ENCODE measurements around the gene USP15. TPM values are rescaled to one million over a fixed set of nuclear protein-coding genes. Genes with fewer than 3 reads are reported as not detected.
"Not testable (repeated sequence)": the region's sequence is repeated elsewhere in the genome, so short reads cannot be mapped to it uniquely, and the experiment has no call there.

The USP15 gene
- total and polyA plus RNA-seq, 2 of the 4 experiments (the other 2 are of a cell fraction) = 28.5 to 49.6 TPM

DNA sequence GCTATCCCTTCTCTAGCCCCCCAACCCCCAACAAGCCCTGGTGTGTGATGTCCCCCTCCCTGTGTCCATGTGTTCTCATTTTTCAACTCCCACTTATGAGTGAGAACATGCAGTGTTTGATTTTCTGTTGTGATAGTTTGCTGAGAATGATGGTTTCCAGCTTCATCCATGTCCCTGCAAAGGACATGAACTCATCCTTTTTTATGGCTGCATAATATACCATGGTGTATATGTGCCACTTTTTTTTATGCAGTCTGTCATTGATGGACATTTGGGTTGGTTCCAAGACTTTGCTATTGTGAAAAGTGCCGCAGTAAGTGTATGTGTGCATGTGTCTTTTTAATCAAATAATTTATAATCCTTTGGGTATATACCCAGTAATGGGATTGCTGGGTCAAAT is 104.5 kb downstream of the USP15 start:
- H2AFZ ChIP-seq (replicated peaks; ENCODE audit: low read length, poor library complexity); H3K27me3 ChIP-seq (ENCODE audit: control insufficient read depth, insufficient read depth, low read length); H4K91ac ChIP-seq (ENCODE audit: insufficient read depth, low read depth, low read length); intact Hi-C loops (cut with micrococcal nuclease); ATAC-seq (ENCODE audit: low read depth); H2AK5ac ChIP-seq (ENCODE audit: low read depth, low read length); H3K36me3 ChIP-seq (ENCODE audit: control insufficient read depth, insufficient read depth, low read length); H3K79me1 ChIP-seq (ENCODE audit: low read depth in 1 of 2, low read length in 2 of 2); H4K8ac ChIP-seq (ENCODE audit: low read depth in 2 of 2, low read length in 2 of 2); H2BK120ac ChIP-seq (ENCODE audit: low read depth, low read length); H3K4ac ChIP-seq (ENCODE audit: low read depth, low read length); H2BK5ac ChIP-seq (ENCODE audit: low read depth, low read length, poor library complexity, severe bottlenecking); H4K5ac ChIP-seq (ENCODE audit: low read depth, low read length); H2BK20ac ChIP-seq (ENCODE audit: low read depth, low read length); DNase-seq; CTCF ChIA-PET; POLR2A ChIA-PET (ENCODE audit: unreplicated experiment); H3K9ac ChIP-seq (ENCODE audit: low read depth, low read length); H3K14ac ChIP-seq (replicated peaks; ENCODE audit: low read depth, low read length); BruUV-seq (replicated peaks); H2AK9ac ChIP-seq (replicated peaks; ENCODE audit: low read depth, low read length, poor library complexity); H3K4me3 ChIP-seq (ENCODE audit: insufficient read depth, low read depth, low read length); H4K20me1 ChIP-seq (ENCODE audit: insufficient read depth, low read length); H3K4me1 ChIP-seq (ENCODE audit: control insufficient read depth, insufficient read depth, low read length); H3K4me2 ChIP-seq (ENCODE audit: low read depth, low read length); in situ Hi-C loops (cut with MboI; ENCODE audit: low sequenced_read_pairs); H3K9me3 ChIP-seq (ENCODE audit: control insufficient read depth, insufficient read depth, low read length); H3K56ac ChIP-seq (ENCODE audit: extremely low read depth, insufficient read depth, low read length); H3K23ac ChIP-seq (ENCODE audit: low read depth, low read length); dilution Hi-C loops (cut with HindIII; ENCODE audit: low sequenced_read_pairs, unreplicated experiment); H3K9me1 ChIP-seq (ENCODE audit: insufficient read depth, low read length); H3K27ac ChIP-seq (ENCODE audit: insufficient read depth, low read length); H2BK15ac ChIP-seq (ENCODE audit: low read depth, low read length); H3K18ac ChIP-seq (ENCODE audit: low read depth, low read length): not testable (repeated sequence)
- no CpG with 5 or more reads among the region's 1 CpG for WGBS, 2 experiments (ENCODE audit: extremely low coverage in 2 of 2, insufficient read length in 1 of 2)

DNA sequence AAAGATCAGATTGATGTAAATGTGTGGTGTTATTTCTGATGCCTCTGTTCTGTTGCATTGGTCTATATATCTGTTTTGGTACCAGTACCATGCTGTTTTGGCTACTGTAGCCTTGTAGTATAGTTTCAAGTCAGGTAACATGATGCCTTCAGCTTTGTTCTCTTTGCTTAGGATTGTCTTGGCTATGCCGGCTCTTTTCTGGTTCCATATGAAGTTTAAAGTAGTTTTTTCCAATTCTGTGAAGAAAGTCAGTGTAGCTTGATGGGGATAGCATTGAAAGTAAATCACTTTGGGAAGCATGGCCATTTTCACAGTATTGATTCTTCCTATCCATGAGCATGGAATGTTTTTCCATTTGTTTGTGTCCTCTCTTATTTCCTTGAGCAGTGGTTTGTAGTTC is 105.6 kb downstream of the USP15 start:
- dilution Hi-C loops (cut with HindIII; ENCODE audit: low sequenced_read_pairs, unreplicated experiment); in situ Hi-C loops (cut with MboI; ENCODE audit: low sequenced_read_pairs); H3K36me3 ChIP-seq (ENCODE audit: control insufficient read depth, insufficient read depth, low read length); H2AFZ ChIP-seq (replicated peaks; ENCODE audit: low read length, poor library complexity); H3K9ac ChIP-seq (ENCODE audit: low read depth, low read length); BruUV-seq (replicated peaks); H3K14ac ChIP-seq (replicated peaks; ENCODE audit: low read depth, low read length); H3K18ac ChIP-seq (ENCODE audit: low read depth, low read length); H3K4me2 ChIP-seq (ENCODE audit: low read depth, low read length); H3K9me3 ChIP-seq (ENCODE audit: control insufficient read depth, insufficient read depth, low read length); H3K4me1 ChIP-seq (ENCODE audit: control insufficient read depth, insufficient read depth, low read length); H3K27me3 ChIP-seq (ENCODE audit: control insufficient read depth, insufficient read depth, low read length); H3K27ac ChIP-seq (ENCODE audit: insufficient read depth, low read length); DNase-seq; H3K4ac ChIP-seq (ENCODE audit: low read depth, low read length); H3K9me1 ChIP-seq (ENCODE audit: insufficient read depth, low read length); H2AK9ac ChIP-seq (replicated peaks; ENCODE audit: low read depth, low read length, poor library complexity); POLR2A ChIA-PET (ENCODE audit: unreplicated experiment); ATAC-seq (ENCODE audit: low read depth); H2BK120ac ChIP-seq (ENCODE audit: low read depth, low read length); H4K5ac ChIP-seq (ENCODE audit: low read depth, low read length); H4K91ac ChIP-seq (ENCODE audit: insufficient read depth, low read depth, low read length); H3K23ac ChIP-seq (ENCODE audit: low read depth, low read length); H2AK5ac ChIP-seq (ENCODE audit: low read depth, low read length); intact Hi-C loops (cut with micrococcal nuclease); H3K79me1 ChIP-seq (ENCODE audit: low read depth in 1 of 2, low read length in 2 of 2); H2BK5ac ChIP-seq (ENCODE audit: low read depth, low read length, poor library complexity, severe bottlenecking); H4K20me1 ChIP-seq (ENCODE audit: insufficient read depth, low read length); CTCF ChIA-PET; H4K8ac ChIP-seq (ENCODE audit: low read depth in 2 of 2, low read length in 2 of 2); H3K56ac ChIP-seq (ENCODE audit: extremely low read depth, insufficient read depth, low read length); H3K4me3 ChIP-seq (ENCODE audit: insufficient read depth, low read depth, low read length); H2BK15ac ChIP-seq (ENCODE audit: low read depth, low read length); H2BK20ac ChIP-seq (ENCODE audit: low read depth, low read length): not testable (repeated sequence)
- no CpG with 5 or more reads among the region's 1 CpG for WGBS, 2 experiments (ENCODE audit: extremely low coverage in 2 of 2, insufficient read length in 1 of 2)

All from IMR-90 (cell line).